Activated naive CD4-positive, alpha-beta T cell treated with anti-CD3 and anti-CD28 coated beads, Interleukin-2, amount 50 U/mL, for 24 hours (primary cell): Measurements from ENCODE around the gene CEP112.
A peak's percentile ranks its signal among the peaks of the same experiment; 100 is the strongest.

Experiments used
- H3K27ac Mint-ChIP-seq: one replicate; pipeline ENCODE4 v1.8.0; 2021; ENCODE audit warnings: mild to moderate bottlenecking, mixed read lengths
- H3K27me3 Mint-ChIP-seq: one replicate; pipeline ENCODE4 v1.8.0; 2021; ENCODE audit warnings: mixed read lengths
- H3K36me3 Mint-ChIP-seq: one replicate; pipeline ENCODE4 v1.8.0; 2021; ENCODE audit warnings: mixed read lengths
- H3K4me1 Mint-ChIP-seq: one replicate; pipeline ENCODE4 v1.8.0; 2021; ENCODE audit warnings: mixed read lengths
- H3K4me3 Mint-ChIP-seq: one replicate; pipeline ENCODE4 v1.8.0; 2021; ENCODE audit warnings: mild to moderate bottlenecking, mixed read lengths
- H3K9me3 Mint-ChIP-seq: one replicate; pipeline ENCODE4 v1.8.0; 2021; ENCODE audit warnings: mixed read lengths

The CEP112 gene

DNA sequence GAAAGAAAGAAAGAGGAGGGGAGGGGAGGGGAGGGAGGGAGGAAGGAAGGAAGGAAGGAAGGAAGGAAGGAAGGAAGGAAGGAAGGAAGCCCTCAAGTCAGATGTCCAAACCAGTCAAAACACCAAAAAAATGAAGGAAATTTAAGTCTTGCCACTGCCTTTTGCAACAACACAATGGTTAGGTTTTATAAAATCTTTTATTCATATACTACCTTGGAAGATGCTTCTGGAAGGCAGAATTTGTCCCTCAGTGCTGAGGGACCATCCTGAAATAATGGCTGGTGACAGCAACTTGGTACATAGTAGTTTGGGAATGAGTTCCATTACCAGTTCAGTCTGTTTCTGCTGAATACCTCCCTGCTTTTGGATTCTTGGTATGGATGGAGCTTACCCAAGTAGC, 29.4 kb upstream of the CEP112 start:
- Mint-ChIP-seq H3K36me3 (no peaks in the 10 kb centered on the region), H3K4me3 (no peak overlapping the region), H3K9me3 (no peaks in the 10 kb centered on the region), H3K27me3 (peaks cover 6% of the 10 kb centered on the region), H3K27ac (no peak overlapping the region), H3K4me1 (no peaks in the 10 kb centered on the region)

- no peaks in the 10 kb centered on the region for H3K9me3 Mint-ChIP-seq
- H3K27ac Mint-ChIP-seq: no peak overlapping the region
- no peaks in the 10 kb centered on the region for H3K36me3 Mint-ChIP-seq
- no peaks in the 10 kb centered on the region for H3K4me1 Mint-ChIP-seq
- H3K27me3 Mint-ChIP-seq: peaks cover 5% of the 10 kb centered on the region
- no peak overlapping the region for H3K4me3 Mint-ChIP-seq
Measured at GRCh38 chr17:66220079-66220835, 28.3 kb upstream of the CEP112 start.

DNA sequence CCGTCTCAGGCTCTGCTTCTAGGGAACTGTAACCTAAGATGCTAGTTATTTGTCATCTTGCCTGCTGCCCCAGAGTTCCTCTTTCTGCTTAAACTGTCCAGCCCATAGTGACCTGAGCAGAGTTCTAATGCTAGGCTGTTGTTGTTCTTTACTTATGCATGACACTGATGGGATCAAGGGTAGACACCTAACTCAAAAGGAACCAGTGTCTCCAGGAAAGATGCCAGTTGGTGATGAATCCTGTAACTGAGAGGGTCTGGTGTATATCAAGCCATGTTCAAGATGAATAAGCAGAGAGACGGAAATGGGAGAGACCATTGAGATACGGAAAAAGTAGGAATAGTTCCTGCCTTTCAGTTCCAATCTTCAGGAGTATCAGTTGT, 23.6 kb upstream of the CEP112 start:
- no peaks in the 10 kb centered on the region for H3K4me1 Mint-ChIP-seq
- no peaks in the 10 kb centered on the region for H3K27me3 Mint-ChIP-seq
- H3K4me3 Mint-ChIP-seq: no peak overlapping the region
- H3K27ac Mint-ChIP-seq: no peak overlapping the region
- H3K36me3 Mint-ChIP-seq: no peaks in the 10 kb centered on the region
- no peaks in the 10 kb centered on the region for H3K9me3 Mint-ChIP-seq

DNA sequence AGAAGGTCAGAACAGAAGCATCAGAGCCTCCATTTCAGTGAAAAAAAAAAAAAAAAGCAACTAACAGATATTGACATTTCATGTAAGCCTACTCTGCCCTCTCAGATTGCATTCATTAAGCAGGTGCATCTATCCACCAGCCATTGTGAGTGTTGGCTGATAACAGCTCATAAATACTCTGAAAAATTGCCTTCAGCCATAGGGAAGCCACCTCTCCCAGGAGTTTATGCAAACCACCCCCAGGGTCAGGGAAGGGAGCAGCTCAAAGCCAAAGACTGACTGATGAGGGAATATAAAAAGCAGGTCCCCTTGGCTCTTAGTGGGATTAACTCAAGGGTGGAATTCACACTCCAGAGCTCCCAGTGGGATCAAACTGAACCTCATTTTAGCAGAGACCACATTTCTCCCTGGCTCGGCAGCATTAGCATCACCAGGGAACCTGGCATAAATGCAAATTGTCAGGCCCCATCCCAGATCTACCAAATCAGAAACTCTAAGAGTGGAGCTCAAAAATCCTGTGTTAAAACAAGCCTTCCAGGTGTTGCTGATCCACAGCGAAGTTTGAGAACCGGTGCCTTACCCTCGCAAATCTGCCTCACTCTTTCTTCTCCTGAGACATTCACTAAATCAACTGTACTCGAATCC, 23.1 kb upstream of the CEP112 start:
- H3K36me3 Mint-ChIP-seq: no peaks in the 10 kb centered on the region
- H3K4me3 Mint-ChIP-seq: no peak overlapping the region
- H3K27me3 Mint-ChIP-seq: no peaks in the 10 kb centered on the region
- no peaks in the 10 kb centered on the region for H3K9me3 Mint-ChIP-seq
- H3K27ac Mint-ChIP-seq: no peak overlapping the region
- no peaks in the 10 kb centered on the region for H3K4me1 Mint-ChIP-seq

DNA sequence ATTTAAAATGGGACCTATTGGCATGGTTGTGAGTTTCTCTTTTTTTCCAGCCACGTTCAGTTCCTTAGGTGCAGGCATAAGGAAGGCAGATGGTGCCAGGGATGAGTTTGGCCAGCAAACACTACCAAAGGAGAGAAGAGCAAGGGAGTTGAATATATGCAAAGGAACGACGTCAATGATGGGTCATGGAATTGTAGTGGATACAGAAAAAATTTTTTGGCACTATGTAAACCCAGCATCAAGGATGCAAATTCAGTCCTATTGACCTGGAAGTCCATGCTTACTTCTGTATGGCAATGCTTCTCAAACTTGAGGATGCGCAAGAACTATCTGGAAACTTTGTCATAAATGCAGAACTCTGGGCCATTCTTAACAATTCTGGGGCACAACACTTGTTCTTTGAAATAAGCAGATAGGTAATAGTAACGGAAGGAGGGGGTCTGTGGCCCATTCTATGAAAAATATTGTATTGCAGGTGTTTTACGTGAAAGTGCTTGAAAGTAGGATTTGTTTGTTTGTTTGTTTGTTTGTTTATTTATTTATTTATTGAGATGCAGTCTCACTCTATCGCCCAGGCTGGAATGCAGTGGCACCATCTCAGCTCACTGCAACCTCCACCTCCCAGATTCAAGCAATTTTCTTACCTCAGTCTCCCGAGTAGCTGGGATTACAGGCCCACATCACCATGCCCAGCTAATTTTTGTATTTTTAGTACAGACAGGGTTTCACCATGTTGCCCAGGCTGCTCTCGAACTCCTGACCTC, 19.3 kb upstream of the CEP112 start:
- Mint-ChIP-seq H3K4me1 (no peaks in the 10 kb centered on the region), H3K36me3 (no peaks in the 10 kb centered on the region), H3K4me3 (no peak overlapping the region), H3K27me3 (no peaks in the 10 kb centered on the region), H3K9me3 (no peaks in the 10 kb centered on the region), H3K27ac (no peak overlapping the region)

DNA sequence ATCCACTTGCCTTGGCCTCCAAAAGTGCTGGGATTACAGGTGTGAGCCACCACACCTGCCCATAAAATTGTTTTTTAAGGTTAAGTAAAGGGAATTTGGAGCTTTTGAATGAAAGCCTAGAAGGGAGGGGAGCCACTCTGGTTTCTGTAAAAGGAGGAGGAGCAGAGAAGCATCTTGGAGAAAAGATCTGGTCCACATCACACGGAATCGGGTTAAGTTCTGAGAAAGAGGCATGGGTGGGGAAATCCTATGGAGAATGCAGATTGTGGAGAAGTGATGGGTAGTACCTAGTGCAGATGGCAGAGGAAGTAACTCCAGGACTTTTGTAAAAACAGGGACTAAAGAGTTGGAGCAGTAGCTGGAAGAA, 18.3 kb upstream of the CEP112 start:
- no peaks in the 10 kb centered on the region for H3K27me3 Mint-ChIP-seq

DNA sequence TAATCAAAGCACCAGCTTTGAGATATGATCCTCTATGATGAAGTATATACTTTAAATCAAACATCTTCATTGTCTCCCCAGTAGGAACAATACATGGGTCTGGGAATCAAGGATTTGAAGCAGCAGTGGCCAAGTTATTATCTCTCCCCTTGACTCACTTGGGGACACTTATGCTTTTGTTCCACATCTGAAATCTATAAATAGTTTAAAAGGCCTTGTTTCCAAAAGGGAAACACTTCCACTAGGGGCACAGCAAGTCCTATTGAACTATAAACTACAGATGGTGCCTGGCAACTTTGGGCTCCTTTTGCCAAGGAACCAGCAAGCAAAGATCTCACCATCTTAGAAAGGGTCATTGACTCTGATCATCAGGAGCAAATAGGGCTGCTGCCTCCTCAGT, 16.0 kb upstream of the CEP112 start:
- Mint-ChIP-seq H3K27me3 (no peaks in the 10 kb centered on the region), H3K4me1 (no peaks in the 10 kb centered on the region), H3K4me3 (no peak overlapping the region), H3K36me3 (no peaks in the 10 kb centered on the region), H3K27ac (no peak overlapping the region), H3K9me3 (no peaks in the 10 kb centered on the region)

More for the DNA sequence above, 18.3 kb upstream of the CEP112 start:
- Mint-ChIP-seq H3K36me3 (no peaks in the 10 kb centered on the region), H3K9me3 (no peaks in the 10 kb centered on the region), H3K4me1 (no peaks in the 10 kb centered on the region), H3K4me3 (no peak overlapping the region), H3K27ac (no peak overlapping the region)

DNA sequence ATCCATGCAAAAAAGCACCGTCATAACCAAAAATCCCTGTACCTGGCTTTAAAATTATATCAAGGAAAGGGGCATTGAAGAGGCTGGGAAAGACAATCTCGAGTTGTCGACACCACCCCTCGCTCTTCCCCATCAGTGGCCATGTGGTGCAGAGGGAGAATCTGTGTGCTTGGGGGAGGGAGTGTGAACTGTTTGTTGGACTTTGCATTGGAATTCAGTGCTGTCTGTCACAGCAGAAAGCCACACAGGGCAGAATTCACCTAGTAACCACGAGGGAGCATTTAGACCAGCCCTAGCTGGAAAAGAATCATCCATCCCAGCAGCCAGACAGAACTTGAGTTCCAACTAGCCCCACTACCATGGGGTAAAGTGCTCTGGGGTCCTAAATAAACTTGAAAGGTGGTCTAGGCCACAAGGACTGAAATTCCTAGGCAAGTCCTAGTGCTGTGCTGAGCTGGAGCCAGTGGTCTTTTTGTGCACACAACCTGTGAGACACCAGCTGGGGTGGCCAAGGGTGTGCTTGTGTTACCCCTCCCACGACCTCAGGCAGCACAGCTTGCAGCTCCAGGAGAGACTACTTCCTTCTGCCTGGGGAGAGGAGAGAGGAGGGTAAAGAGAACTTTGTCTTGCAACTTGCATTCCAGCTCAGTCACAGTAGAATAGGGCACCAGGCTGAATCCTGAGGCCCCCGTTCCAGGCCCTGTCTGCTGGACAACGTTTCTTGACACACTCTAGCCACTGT, 11.5 kb upstream of the CEP112 start:
- Mint-ChIP-seq H3K9me3 (no peaks in the 10 kb centered on the region), H3K27ac (no peak overlapping the region), H3K4me3 (no peak overlapping the region), H3K36me3 (no peaks in the 10 kb centered on the region), H3K4me1 (peaks cover 22% of the 10 kb centered on the region), H3K27me3 (no peaks in the 10 kb centered on the region)

DNA sequence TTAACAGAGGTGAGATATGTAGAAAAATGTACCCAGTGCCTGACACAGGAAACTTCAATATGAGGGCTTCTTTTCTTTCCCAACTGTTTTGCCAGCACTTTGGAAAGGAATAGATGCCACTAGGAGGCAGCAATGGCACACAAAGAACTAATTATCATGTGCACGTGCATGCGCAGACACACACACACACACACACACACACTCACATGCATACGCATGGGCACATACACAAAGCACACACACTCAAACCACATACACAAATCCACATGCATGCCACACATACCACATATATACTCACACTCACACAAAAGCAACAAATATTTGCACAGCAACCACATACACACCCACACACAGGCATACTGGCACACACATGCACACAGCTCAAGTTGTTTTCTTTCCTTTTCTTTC, 8.8 kb upstream of the CEP112 start:
- Mint-ChIP-seq H3K36me3 (no peaks in the 10 kb centered on the region), H3K4me3 (no peak overlapping the region), H3K27me3 (no peaks in the 10 kb centered on the region), H3K4me1 (peaks cover 22% of the 10 kb centered on the region), H3K27ac (peak overlapping the region; percentile 4), H3K9me3 (no peaks in the 10 kb centered on the region)

DNA sequence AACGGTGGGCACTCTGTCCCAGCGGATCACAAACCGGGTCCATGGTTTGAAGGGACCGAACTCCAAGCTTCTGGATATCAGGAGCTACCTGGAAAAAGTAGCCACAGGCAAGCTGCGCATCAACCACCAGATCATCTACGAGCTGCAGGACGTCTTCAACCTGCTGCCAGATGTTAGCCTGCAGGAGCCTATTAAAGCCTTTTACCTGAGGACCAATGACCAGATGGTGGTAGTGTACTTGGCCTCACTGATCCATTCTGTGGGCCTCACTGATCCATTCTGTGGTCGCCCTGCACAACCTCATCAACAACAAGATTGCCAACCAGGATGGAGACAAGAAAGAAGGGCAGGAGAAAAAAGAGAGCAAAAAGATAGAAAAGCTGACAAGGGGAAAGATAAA, 6.3 kb upstream of the CEP112 start:
- H3K4me1 Mint-ChIP-seq: peaks cover 22% of the 10 kb centered on the region
- no peaks in the 10 kb centered on the region for H3K27me3 Mint-ChIP-seq
- no peak overlapping the region for H3K4me3 Mint-ChIP-seq
- H3K36me3 Mint-ChIP-seq: no peaks in the 10 kb centered on the region
- no peaks in the 10 kb centered on the region for H3K9me3 Mint-ChIP-seq
- H3K27ac Mint-ChIP-seq: no peak overlapping the region

GRCh38 chr17:66192378-66192687, 400 bp upstream of the CEP112 start:
- Mint-ChIP-seq H3K4me1 (peaks cover 25% of the 10 kb centered on the region), H3K27me3 (no peaks in the 10 kb centered on the region), H3K4me3 (peak overlapping the region; percentile 83), H3K9me3 (no peaks in the 10 kb centered on the region), H3K27ac (peak overlapping the region; percentile 68), H3K36me3 (no peaks in the 10 kb centered on the region)

DNA sequence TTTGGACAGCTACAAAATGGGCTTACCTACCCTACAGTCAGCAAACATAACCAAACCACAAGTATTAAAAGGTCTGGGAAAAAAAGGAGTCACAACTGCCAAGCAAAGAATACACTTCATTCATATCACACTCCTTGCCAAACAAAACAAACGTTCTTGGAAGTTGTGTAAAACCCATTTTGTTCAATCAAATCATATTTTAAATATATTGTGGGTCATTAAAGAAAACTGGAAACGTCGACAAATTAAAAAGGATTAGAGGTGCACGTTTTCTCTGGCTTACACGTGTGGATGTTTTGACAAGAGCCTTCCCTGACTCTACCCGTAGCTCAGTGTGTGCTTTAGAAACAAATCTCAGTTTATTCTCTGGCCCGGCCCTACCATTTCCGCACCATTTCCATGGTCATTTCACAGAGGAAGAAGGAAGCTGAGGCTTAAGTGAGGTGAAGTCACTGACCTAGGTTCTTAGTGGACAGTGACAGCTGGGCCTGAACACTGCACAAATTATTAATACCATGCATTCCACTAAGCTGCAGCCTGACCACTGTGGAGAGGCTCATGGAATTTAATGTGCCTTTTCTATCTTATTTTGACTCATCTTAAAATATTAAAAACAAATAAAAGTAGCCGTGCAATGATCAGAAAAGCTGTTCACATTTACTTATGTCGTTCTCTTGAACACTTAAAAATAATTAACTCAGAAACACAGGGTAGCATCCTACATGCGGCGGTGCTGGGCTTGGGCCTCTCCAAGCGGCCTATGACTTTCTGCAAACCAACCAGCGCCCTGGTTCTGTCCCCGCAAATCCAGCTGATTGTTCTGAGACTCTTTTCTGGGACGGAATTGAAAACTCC, 968 bp downstream of the CEP112 start:
- Mint-ChIP-seq H3K27me3 (no peaks in the 10 kb centered on the region), H3K36me3 (no peaks in the 10 kb centered on the region), H3K9me3 (no peaks in the 10 kb centered on the region), H3K4me1 (peaks cover 25% of the 10 kb centered on the region), H3K27ac (peak overlapping the region; percentile 37), H3K4me3 (peak overlapping the region; percentile 83)

GRCh38 chr17:66187718-66188117, 4.2 kb downstream of the CEP112 start:
- Mint-ChIP-seq H3K27ac (no peak overlapping the region), H3K9me3 (peaks cover 6% of the 10 kb centered on the region), H3K36me3 (peaks cover 3% of the 10 kb centered on the region), H3K4me3 (no peak overlapping the region), H3K27me3 (no peaks in the 10 kb centered on the region), H3K4me1 (peaks cover 24% of the 10 kb centered on the region)

GRCh38 chr17:66185862-66186261, 6.1 kb downstream of the CEP112 start:
- peaks cover 6% of the 10 kb centered on the region for H3K9me3 Mint-ChIP-seq
- peaks cover 11% of the 10 kb centered on the region for H3K4me1 Mint-ChIP-seq
- no peak overlapping the region for H3K27ac Mint-ChIP-seq
- no peaks in the 10 kb centered on the region for H3K27me3 Mint-ChIP-seq
- peaks cover 5% of the 10 kb centered on the region for H3K36me3 Mint-ChIP-seq
- H3K4me3 Mint-ChIP-seq: no peak overlapping the region

DNA sequence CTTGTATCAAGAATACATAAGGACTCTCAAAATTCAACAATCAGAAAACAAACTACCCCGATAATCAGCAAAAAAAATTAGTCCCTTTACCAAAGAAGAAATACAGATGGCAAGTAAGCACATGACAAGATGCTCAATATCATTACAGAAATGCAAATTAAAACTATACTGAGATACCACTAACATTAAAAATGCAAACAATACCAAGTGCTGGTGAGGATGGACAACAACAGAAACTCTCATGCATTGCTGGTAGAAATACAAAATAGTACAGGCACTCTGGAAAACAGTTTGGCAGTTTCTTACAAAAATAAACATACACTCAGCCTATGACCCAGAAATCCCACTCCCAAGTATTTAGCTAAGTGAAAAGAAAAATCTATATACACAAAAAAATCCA, 7.5 kb downstream of the CEP112 start:
- H3K27ac Mint-ChIP-seq: no peak overlapping the region
- peaks cover 6% of the 10 kb centered on the region for H3K9me3 Mint-ChIP-seq
- H3K27me3 Mint-ChIP-seq: no peaks in the 10 kb centered on the region
- H3K4me3 Mint-ChIP-seq: no peak overlapping the region
- H3K36me3 Mint-ChIP-seq: peaks cover 7% of the 10 kb centered on the region
- peaks cover 6% of the 10 kb centered on the region for H3K4me1 Mint-ChIP-seq
